Thoracic aorta (tissue), 2 donors: ENCODE data around the gene PAPOLA. TPM values are rescaled to one million over a fixed set of nuclear protein-coding genes. Genes with fewer than 3 reads are reported as not detected.

Source experiments
- ATAC-seq: fragments of 150-250 bp; one replicate; pipeline ENCODE4 v1.8.0; 2017; ENCODE audit warnings: low read depth; ENCODE audit not compliant: insufficient number of reproducible peaks, low FRiP score
- DNase-seq: peaks from one replicate; pipeline ENCODE4 v3.0.0-alpha.2; 2020; ENCODE audit warnings: low spot score
- H3K27ac ChIP-seq, 2 donors: fragments of 200-600 bp; sonication (generic); 1 replicate in 1 of 2; 2 replicates in 1 of 2; pipeline ENCODE4 v1.5.1; 2016; ENCODE audit warnings: mild to moderate bottlenecking in 2 of 2, moderate library complexity in 2 of 2
- H3K27me3 ChIP-seq: fragments of 200-600 bp; sonication (generic); replicated peaks from 2 replicates; pipeline ENCODE4 v1.6.0; 2016; ENCODE audit warnings: mild to moderate bottlenecking; ENCODE audit not compliant: insufficient read depth
- H3K36me3 ChIP-seq: fragments of 200-600 bp; sonication (generic); one replicate; pipeline ENCODE4 v1.5.1; 2016
- H3K4me1 ChIP-seq, 2 donors: fragments of 200-600 bp; sonication (generic); 1 replicate in 1 of 2; 2 replicates in 1 of 2; pipeline versions ENCODE4 v1.5.1 to v1.6.0; 2016; ENCODE audit warnings: low read depth in 2 of 2, mild to moderate bottlenecking in 1 of 2; ENCODE audit not compliant: control insufficient read depth in 1 of 2
- H3K4me3 ChIP-seq: fragments of 200-600 bp; sonication (generic); 2 replicates; pipeline ENCODE4 v1.5.1; 2016; ENCODE audit warnings: mild to moderate bottlenecking
- H3K9me3 ChIP-seq: fragments of 200-600 bp; sonication (generic); 2 replicates; pipeline ENCODE4 v1.5.1; 2016
- total RNA-seq, 2 donors: library from RNA; depleted of rRNA; stranded (reverse); fragments of >200 nt; gene quantifications; one replicate each; pipeline versions ENCODE4 v1.1.0 to v1.2.3, GENCODE V29; 2016
- TF ChIP-seq, protein P1 (sequence below): fragments of 200-600 bp; sonication (generic); IDR thresholded peaks from one replicate; pipeline ENCODE4 v1.5.1; 2019; ENCODE audit warnings: antibody characterized with exemption

PAPOLA gene
- total RNA-seq, 2 donors from 2014 or later, result 81.9 to 152 TPM

DNA sequence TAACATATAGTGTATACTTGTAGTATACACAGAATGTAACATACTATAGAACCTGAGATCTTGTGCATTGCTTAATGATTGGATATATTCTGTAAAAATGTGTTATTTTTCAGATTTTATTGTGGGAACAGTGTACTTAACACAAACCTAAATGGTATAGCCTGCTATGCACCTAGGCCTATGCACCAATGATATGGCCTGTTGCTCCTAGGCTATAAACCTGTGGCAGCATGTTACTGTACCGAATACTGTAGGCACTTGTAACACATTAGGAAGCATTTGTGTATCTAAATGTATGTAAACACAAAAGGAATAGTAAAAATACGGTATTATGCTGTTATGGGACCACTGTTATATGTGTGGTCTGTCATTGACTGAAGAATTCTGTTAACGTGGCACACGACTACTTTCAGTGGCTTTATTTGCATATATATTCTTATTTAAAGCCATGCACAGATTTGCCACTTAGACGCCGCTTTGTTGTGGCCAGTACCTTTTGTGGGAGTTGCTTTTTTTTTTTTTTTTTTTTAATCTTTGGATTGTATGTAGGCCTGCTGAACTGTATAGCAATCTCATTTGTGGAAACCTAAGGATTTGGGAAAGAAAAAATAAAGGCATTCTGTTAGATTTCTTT lies 7.4 kb downstream of the PAPOLA start:
- no peak for ATAC-seq
- Histone ChIP-seq H3K27ac (no peak overlapping the region), H3K9me3 (no peaks in the 10 kb centered on the region), H3K27me3 (no peaks in the 10 kb centered on the region), H3K36me3 (no peaks in the 10 kb centered on the region), H3K4me3 (no peak overlapping the region), H3K4me1 (peaks cover 40 to 63% of the 10 kb centered on the region in 2 donors)
- TF ChIP-seq, protein P1, sequence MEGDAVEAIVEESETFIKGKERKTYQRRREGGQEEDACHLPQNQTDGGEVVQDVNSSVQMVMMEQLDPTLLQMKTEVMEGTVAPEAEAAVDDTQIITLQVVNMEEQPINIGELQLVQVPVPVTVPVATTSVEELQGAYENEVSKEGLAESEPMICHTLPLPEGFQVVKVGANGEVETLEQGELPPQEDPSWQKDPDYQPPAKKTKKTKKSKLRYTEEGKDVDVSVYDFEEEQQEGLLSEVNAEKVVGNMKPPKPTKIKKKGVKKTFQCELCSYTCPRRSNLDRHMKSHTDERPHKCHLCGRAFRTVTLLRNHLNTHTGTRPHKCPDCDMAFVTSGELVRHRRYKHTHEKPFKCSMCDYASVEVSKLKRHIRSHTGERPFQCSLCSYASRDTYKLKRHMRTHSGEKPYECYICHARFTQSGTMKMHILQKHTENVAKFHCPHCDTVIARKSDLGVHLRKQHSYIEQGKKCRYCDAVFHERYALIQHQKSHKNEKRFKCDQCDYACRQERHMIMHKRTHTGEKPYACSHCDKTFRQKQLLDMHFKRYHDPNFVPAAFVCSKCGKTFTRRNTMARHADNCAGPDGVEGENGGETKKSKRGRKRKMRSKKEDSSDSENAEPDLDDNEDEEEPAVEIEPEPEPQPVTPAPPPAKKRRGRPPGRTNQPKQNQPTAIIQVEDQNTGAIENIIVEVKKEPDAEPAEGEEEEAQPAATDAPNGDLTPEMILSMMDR, result no peak
- DNase-seq, result no peak

DNA sequence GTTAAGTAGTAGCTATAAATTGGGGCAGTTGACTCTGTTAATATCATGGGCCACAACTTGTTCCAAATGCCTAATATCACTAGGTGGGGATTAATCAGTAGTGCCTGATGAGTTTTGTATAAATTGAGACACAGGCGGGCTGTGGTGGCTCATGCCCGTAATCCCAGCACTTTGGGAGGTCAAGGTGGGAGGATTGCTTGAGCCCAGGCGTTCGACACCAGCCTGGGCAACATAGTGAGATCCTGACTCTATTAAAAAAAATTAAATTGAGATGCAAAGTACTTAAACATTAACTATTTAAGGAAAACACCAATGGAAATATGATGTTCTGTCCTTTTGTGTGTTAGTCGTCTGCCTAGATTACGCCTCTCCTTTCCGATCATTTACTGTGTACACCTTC lies 9.0 kb downstream of the PAPOLA start:
- no peak overlapping the region for H3K4me3 ChIP-seq
- H3K27me3 ChIP-seq, result no peaks in the 10 kb centered on the region
- TF ChIP-seq, protein P1, result no peak
- H3K9me3 ChIP-seq, result no peaks in the 10 kb centered on the region
- peaks cover 42 to 60% of the 10 kb centered on the region in 2 donors for H3K4me1 ChIP-seq
- no peak overlapping the region for H3K27ac ChIP-seq
- ATAC-seq, result no peak
- no peaks in the 10 kb centered on the region for H3K36me3 ChIP-seq
- no peak for DNase-seq

DNA sequence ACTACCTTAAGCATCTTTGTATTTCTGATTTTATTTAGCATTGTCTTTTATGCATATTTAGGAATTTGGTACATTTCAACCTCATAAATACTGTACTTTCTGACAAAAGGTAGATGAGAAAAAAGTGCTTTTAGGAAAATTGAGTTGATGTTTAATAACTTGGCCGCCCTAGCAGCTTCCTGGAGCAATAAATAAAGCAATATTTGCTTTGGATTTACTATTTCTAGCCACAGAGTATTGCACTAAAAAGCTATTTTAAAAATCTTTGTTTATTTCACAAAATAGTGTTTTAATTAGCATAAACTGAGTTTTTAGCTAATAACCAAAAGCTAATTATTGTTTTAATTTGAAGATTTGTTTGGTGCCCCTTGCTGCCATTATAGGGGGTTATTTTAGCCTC lies 9.5 kb downstream of the PAPOLA start:
- DNase-seq, result no peak
- Histone ChIP-seq H3K4me1 (peaks cover 41 to 65% of the 10 kb centered on the region in 2 donors), H3K27ac (no peak overlapping the region)

DNA sequence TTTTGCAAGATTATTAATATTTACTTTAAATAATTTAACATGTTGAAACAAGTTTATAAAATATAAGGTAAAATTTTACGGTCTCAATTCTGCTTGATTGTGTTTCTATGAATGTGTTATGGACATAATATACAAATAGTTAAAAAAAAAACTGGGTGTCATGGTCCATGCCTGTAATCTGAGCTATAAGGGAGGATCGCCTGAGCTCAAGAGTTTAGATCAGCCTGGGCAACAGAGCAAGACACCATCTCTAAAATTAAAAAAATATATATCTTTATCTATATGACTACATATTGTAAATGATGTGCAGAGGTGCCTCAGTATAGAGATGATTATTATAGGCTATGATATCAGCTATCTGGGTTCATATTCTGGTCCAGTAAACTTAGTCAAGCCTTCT lies 9.9 kb downstream of the PAPOLA start:
- ATAC-seq (no peak), DNase-seq (no peak)
- Histone ChIP-seq H3K4me3 (no peak overlapping the region), H3K9me3 (no peaks in the 10 kb centered on the region), H3K27me3 (no peaks in the 10 kb centered on the region), H3K27ac (no peak overlapping the region), H3K4me1 (peaks cover 45 to 69% of the 10 kb centered on the region in 2 donors), H3K36me3 (no peaks in the 10 kb centered on the region)
- TF ChIP-seq, protein P1, result no peak

More for the DNA sequence above, 9.5 kb downstream of the PAPOLA start:
- no peak for ATAC-seq
- Histone ChIP-seq H3K27me3 (no peaks in the 10 kb centered on the region), H3K4me3 (no peak overlapping the region), H3K36me3 (no peaks in the 10 kb centered on the region), H3K9me3 (no peaks in the 10 kb centered on the region)
- TF ChIP-seq, protein P1, result no peak

DNA sequence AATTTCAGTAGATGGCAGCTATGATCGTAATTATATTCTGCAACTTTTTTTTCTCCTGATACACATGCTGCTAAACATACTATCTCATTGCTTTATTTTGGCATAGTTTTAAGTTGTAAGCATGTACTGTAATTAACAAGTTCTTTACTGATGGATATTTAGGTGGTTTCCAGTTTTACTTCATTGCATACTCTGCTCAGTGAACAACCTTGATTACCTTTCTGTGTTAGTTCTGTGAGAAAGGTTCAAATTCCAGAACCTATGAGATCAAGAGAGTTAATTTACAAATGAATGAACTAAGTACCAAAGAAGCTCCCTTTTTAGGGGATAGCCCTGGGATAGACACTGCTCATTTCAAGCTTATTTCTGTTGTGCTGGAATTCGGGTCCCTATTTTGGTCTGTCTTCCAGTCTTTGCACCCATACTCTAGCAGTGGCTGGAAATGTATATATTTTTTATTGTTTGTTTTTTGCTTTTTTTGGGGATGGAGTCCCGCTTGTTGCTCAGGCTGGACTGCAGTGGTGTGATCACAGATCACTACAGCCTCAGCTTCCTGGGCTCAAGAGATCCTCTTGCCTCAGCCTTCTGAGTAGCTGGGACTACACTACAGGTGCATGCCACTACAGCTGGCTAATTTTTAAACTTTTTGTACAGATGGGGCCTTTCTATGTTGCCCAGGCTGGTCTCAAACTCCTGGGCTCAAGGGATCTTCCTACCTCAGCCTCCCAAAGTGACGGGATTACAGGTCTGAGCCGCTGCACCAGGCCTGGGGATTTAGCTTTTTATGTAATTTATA lies 10.6 kb downstream of the PAPOLA start:
- H3K4me3 ChIP-seq, result no peak overlapping the region
- TF ChIP-seq, protein P1, result no peak

More for the DNA sequence above, 10.6 kb downstream of the PAPOLA start:
- H3K4me1 ChIP-seq, result peaks cover 47 to 70% of the 10 kb centered on the region in 2 donors
- no peaks in the 10 kb centered on the region for H3K36me3 ChIP-seq
- ATAC-seq, result no peak
- no peaks in the 10 kb centered on the region for H3K27me3 ChIP-seq
- no peak for DNase-seq
- H3K9me3 ChIP-seq, result no peaks in the 10 kb centered on the region
- H3K27ac ChIP-seq, result no peak overlapping the region
